ENCODE results near the gene SETD6. TPM values are rescaled to one million over a fixed set of nuclear protein-coding genes. Genes with fewer than 3 reads are reported as not detected.

The SETD6 gene
- total and polyA plus RNA-seq, 2 of the 8 experiments (the other 6 are each of a cell fraction or from before 2014, with no cell fraction given): 25.3 to 40.5 TPM

- WGBS, 2 experiments (ENCODE audit: extremely low coverage in 1 of 2, insufficient coverage in 1 of 2, insufficient read length in 1 of 2, insufficient replicate concordance in 2 of 2, low coverage in 1 of 2, low lambda C conversion rate in 2 of 2, missing lambda C conversion rate in 1 of 2): 84% methylated on average over 1 of the region's 1 CpG; no CpG with 5 or more reads in 1 of the 2 experiments
- H2BK5ac ChIP-seq (ENCODE audit: low read depth, low read length): no peak overlapping the region
- no peak overlapping the region for H2BK12ac ChIP-seq (ENCODE audit: low read depth, low read length)
- 0 out of 4 replicates have a peak, but pooled peaks cover 0 to 2% of the 10 kb centered on the region in 2 experiments for H3K79me2 ChIP-seq (ENCODE audit: control insufficient read depth in 1 of 2, insufficient read depth in 2 of 2, low read length in 2 of 2)
- DNase-seq (ENCODE audit: low read depth in 1 of 2, low spot score in 2 of 2) (no peak), FAIRE-seq (no peak)
- H3K4me2 ChIP-seq (ENCODE audit: insufficient read depth in 1 of 2, low read depth in 2 of 2, low read length in 2 of 2): no peak overlapping the region
- no peak overlapping the region for H2AK5ac ChIP-seq (ENCODE audit: low read depth, low read length)
- POLR2A ChIA-PET (ENCODE audit: partially characterized antibody): interaction anchor here (1.2 kb wide), 1 partner anchor 43 kb away, joined by 4 read pairs; no protein-coding TSS in a partner anchor
- no peak overlapping the region for H3K23ac ChIP-seq (ENCODE audit: insufficient read length)
- no peak overlapping the region for H3K4me3 ChIP-seq (ENCODE audit: extremely low read depth in 1 of 4, insufficient read depth in 2 of 4, low read depth in 3 of 4, low read length in 4 of 4)
- H4K91ac ChIP-seq (replicated peaks; ENCODE audit: insufficient read length, low read length): no peak overlapping the region
- CTCF ChIA-PET (ENCODE audit: partially characterized antibody): interaction anchor here (1.4 kb wide), 1 partner anchor 214 kb away, joined by 3 read pairs; no protein-coding TSS in a partner anchor
- no peak overlapping the region for H3K9ac ChIP-seq (replicated peaks in 1 of 4; ENCODE audit: extremely low read depth in 1 of 4, low read depth in 3 of 4, low read length in 3 of 4)
- H3K4ac ChIP-seq (replicated peaks; ENCODE audit: insufficient read length, low read depth, low read length): no peak overlapping the region
- no peak overlapping the region for H2BK15ac ChIP-seq (ENCODE audit: low read length)
- H4K8ac ChIP-seq (ENCODE audit: extremely low read depth, insufficient read depth, low read length): no peak overlapping the region
- peaks cover 2 to 7% of the 10 kb centered on the region in 2 experiments for H4K20me1 ChIP-seq (replicated peaks in 1 of 2; ENCODE audit: control insufficient read depth in 1 of 2, insufficient read depth in 2 of 2, low read length in 2 of 2)
- no peaks in the 10 kb centered on the region for H3K9me3 ChIP-seq (ENCODE audit: insufficient read depth in 2 of 2, low read depth in 1 of 2, low read length in 1 of 2)
- H2AFZ ChIP-seq (ENCODE audit: low read length): no peak overlapping the region
- H3K14ac ChIP-seq (ENCODE audit: insufficient read length): no peak overlapping the region
- no peak overlapping the region for H2BK120ac ChIP-seq (replicated peaks; ENCODE audit: low read depth, low read length)
- H2BK20ac ChIP-seq (ENCODE audit: low read length): no peak overlapping the region
- no peak overlapping the region for H3K27ac ChIP-seq (ENCODE audit: low read depth, low read length)
- no peak overlapping the region for H4K5ac ChIP-seq (ENCODE audit: insufficient read length, low read depth, low read length)
- peaks cover 53 to 99% (median 88%) of the 10 kb centered on the region in 4 experiments for H3K36me3 ChIP-seq (ENCODE audit: control insufficient read depth in 2 of 4, insufficient read depth in 4 of 4, low read length in 3 of 4)
- no peak overlapping the region for H3K56ac ChIP-seq (replicated peaks; ENCODE audit: insufficient read length, low read depth, low read length)
- no peak overlapping the region for H3K18ac ChIP-seq (ENCODE audit: extremely low read depth, low read length)
- H3K79me1 ChIP-seq (ENCODE audit: low read depth, low read length): no peaks in the 10 kb centered on the region; the same call in 1 of the 2 replicates
- H3K23me2 ChIP-seq (ENCODE audit: low read depth, low read length): no peaks in the 10 kb centered on the region
- no peaks in the 10 kb centered on the region for H3K27me3 ChIP-seq (replicated peaks in 1 of 4; ENCODE audit: control insufficient read depth in 3 of 4, extremely low read depth in 1 of 4, insufficient read depth in 3 of 4, low read length in 3 of 4)
- H3K4me1 ChIP-seq (replicated peaks in 1 of 4; ENCODE audit: control insufficient read depth in 3 of 4, insufficient read depth in 4 of 4, low read length in 3 of 4): no peaks in the 10 kb centered on the region
- TF ChIP-seq GABPA (IDR thresholded peaks at IDR 0.05; ENCODE audit: borderline replicate concordance, insufficient read depth, low read length): no peak
- TF ChIP-seq TEAD4 (IDR thresholded peaks at IDR 0.05; ENCODE audit: low read depth, low read length): no peak
- no peak for TF ChIP-seq HDAC6 (IDR thresholded peaks at IDR 0.05; ENCODE audit: low read depth, low read length)
- no peak for TF ChIP-seq RBBP5 (IDR thresholded peaks at IDR 0.05; ENCODE audit: borderline replicate concordance, low read depth, low read length)
- TF ChIP-seq CBX5 (IDR thresholded peaks at IDR 0.05; ENCODE audit: low read depth, low read length): no peak
- no peak for TF ChIP-seq SIN3A (conservative IDR thresholded peaks at IDR 0.05 in 1 of 2, IDR thresholded peaks at IDR 0.05 in 1 of 2; ENCODE audit: low read depth in 1 of 2, low read length in 2 of 2)
- no peak for TF ChIP-seq KDM1A (IDR thresholded peaks at IDR 0.05; ENCODE audit: borderline replicate concordance, low read length)
- TF ChIP-seq CEBPB (IDR thresholded peaks at IDR 0.05; ENCODE audit: low read depth, low read length): no peak
- TF ChIP-seq BRCA1 (IDR thresholded peaks at IDR 0.05; ENCODE audit: low read depth, low read length): no peak
- TF ChIP-seq FOSL1 (IDR thresholded peaks at IDR 0.05; ENCODE audit: insufficient read depth, low read depth, low read length): no peak
- TF ChIP-seq CTCF (IDR thresholded peaks at IDR 0.05; ENCODE audit: control extremely low read depth in 1 of 3, insufficient read depth in 1 of 3, low read depth in 1 of 3, low read length in 3 of 3): no peak
These were observed 27.0 kb downstream of the SETD6 start for GRCh38 chr16:58542291-58542690.
